ENCODE results near the gene GRIN2A. TPM values are rescaled to one million over a fixed set of nuclear protein-coding genes. Genes with fewer than 3 reads are reported as not detected.
"Not testable (repeated sequence)": the region's sequence is repeated elsewhere in the genome, so short reads cannot be mapped to it uniquely, and the experiment has no call there.

Gene GRIN2A
- total RNA-seq, 4 donors from 2014 or later = 0.25 to 26.1 (median 13.5) TPM

DNA sequence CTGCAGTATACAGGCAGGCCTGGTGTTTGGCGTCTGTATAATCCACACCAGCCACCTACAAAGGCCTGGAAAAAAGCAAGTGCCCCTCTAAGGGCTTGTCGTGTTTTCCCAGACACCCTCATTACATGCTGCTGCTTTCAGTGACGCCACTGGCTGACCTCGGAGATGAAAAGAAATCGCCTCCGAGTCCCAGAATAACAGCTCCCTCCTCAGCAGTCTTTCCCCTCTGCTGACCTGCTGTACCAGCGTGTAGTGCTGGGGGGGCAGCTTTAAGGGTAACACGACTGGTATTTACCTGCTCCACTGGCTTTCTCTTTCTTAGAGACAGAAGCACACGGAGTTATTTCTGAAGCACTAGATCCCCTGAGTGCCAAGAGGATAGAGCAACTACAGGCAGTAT lies 296.8 kb downstream of the GRIN2A start:
- no peak for ATAC-seq
- TF ChIP-seq POLR2A (IDR thresholded peaks at IDR 0.05) (no peak), EP300 (IDR thresholded peaks at IDR 0.05) (no peak), POLR2AphosphoS5 (IDR thresholded peaks at IDR 0.05) (no peak)
- TF ChIP-seq, protein P1, sequence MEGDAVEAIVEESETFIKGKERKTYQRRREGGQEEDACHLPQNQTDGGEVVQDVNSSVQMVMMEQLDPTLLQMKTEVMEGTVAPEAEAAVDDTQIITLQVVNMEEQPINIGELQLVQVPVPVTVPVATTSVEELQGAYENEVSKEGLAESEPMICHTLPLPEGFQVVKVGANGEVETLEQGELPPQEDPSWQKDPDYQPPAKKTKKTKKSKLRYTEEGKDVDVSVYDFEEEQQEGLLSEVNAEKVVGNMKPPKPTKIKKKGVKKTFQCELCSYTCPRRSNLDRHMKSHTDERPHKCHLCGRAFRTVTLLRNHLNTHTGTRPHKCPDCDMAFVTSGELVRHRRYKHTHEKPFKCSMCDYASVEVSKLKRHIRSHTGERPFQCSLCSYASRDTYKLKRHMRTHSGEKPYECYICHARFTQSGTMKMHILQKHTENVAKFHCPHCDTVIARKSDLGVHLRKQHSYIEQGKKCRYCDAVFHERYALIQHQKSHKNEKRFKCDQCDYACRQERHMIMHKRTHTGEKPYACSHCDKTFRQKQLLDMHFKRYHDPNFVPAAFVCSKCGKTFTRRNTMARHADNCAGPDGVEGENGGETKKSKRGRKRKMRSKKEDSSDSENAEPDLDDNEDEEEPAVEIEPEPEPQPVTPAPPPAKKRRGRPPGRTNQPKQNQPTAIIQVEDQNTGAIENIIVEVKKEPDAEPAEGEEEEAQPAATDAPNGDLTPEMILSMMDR (IDR thresholded peaks at IDR 0.05) = no peak
- no peaks in the 10 kb centered on the region for H3K4me1 ChIP-seq

GRCh38 chr16:9875981-9876380 lies 306.2 kb downstream of the GRIN2A start:
- 7 to 48% methylated on average over 2 of the region's 3 CpGs for WGBS, 2 donors (ENCODE audit: low coverage in 1 of 2)
- not testable (repeated sequence) for H3K9me3 ChIP-seq, ATAC-seq, H3K36me3 ChIP-seq, H3K4me3 ChIP-seq, H3K27me3 ChIP-seq, H3K27ac ChIP-seq, H3K4me1 ChIP-seq

More for the DNA sequence above, 296.8 kb downstream of the GRIN2A start:
- H3K9me3 ChIP-seq = no peaks in the 10 kb centered on the region
- WGBS, 2 donors (ENCODE audit: low coverage in 1 of 2) = 17 to 35% methylated on average over 1 to 8 of the region's 9 CpGs
- no peaks in the 10 kb centered on the region for H3K27me3 ChIP-seq
- H3K27ac ChIP-seq = peak overlapping the region in 1 of 4 donors; percentile 46
- no peaks in the 10 kb centered on the region for H3K36me3 ChIP-seq
- H3K4me3 ChIP-seq = no peak overlapping the region

DNA sequence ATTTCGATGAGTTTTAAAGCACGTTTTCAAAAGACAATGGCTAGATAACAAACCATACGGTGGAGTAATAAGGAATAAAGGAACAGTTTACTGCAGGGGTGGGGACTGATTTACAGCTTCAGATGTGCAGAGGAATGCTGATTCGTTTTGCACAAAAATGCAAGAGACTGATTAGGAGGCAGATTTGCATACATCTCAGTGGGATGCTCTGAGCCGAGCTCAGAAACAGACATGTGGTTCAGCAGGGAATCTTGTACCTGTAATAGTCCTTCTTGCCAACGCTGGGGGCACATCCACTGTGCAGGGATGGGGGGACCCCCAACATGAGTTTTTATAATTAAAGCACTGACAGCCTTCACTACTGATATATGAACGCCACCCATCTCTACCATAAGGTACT lies 308.0 kb downstream of the GRIN2A start:
- no peaks in the 10 kb centered on the region for H3K9me3 ChIP-seq

GRCh38 chr16:9870962-9871361 lies 311.3 kb downstream of the GRIN2A start:
- peaks cover 0 to 26% (median 0%) of the 10 kb centered on the region in 3 donors for H3K4me1 ChIP-seq
- ATAC-seq = no peak
- H3K9me3 ChIP-seq = no peaks in the 10 kb centered on the region
- H3K36me3 ChIP-seq = no peaks in the 10 kb centered on the region
- no peaks in the 10 kb centered on the region for H3K27me3 ChIP-seq
- no peak overlapping the region for H3K27ac ChIP-seq
- 17 to 73% methylated on average over 1 to 2 of the region's 2 CpGs for WGBS, 2 donors (ENCODE audit: low coverage in 1 of 2)
- TF ChIP-seq, protein P1 (IDR thresholded peaks at IDR 0.05) = no peak
- no peak for TF ChIP-seq EP300 (IDR thresholded peaks at IDR 0.05)
- no peak for TF ChIP-seq POLR2AphosphoS5 (IDR thresholded peaks at IDR 0.05)
- no peak overlapping the region for H3K4me3 ChIP-seq

More for the DNA sequence above, 308.0 kb downstream of the GRIN2A start:
- Histone ChIP-seq H3K27me3 (no peaks in the 10 kb centered on the region), H3K36me3 (no peaks in the 10 kb centered on the region), H3K27ac (no peak overlapping the region), H3K4me3 (no peak overlapping the region), H3K4me1 (peaks cover 0 to 20% (median 0%) of the 10 kb centered on the region in 3 donors)
- ATAC-seq = no peak
- TF ChIP-seq EP300 (IDR thresholded peaks at IDR 0.05) (no peak), POLR2A (IDR thresholded peaks at IDR 0.05) (no peak), POLR2AphosphoS5 (IDR thresholded peaks at IDR 0.05) (no peak)
- TF ChIP-seq, protein P1 (IDR thresholded peaks at IDR 0.05) = no peak
- 53 to 66% methylated on average over 6 to 7 of the region's 7 CpGs for WGBS, 2 donors (ENCODE audit: low coverage in 1 of 2)

- peak overlapping the region in 1 of 4 donors; percentile 38 for H3K27ac ChIP-seq
- no peak overlapping the region for H3K4me3 ChIP-seq
- peaks cover 0 to 31% (median 0%) of the 10 kb centered on the region in 3 donors for H3K4me1 ChIP-seq
- 45 to 46% methylated on average over 3 of the region's 3 CpGs for WGBS, 2 donors (ENCODE audit: low coverage in 1 of 2)
- no peaks in the 10 kb centered on the region for H3K27me3 ChIP-seq
- no peaks in the 10 kb centered on the region for H3K9me3 ChIP-seq
- no peaks in the 10 kb centered on the region for H3K36me3 ChIP-seq
- ATAC-seq = no peak
- no peak for TF ChIP-seq POLR2A (IDR thresholded peaks at IDR 0.05)
- TF ChIP-seq, protein P1 (IDR thresholded peaks at IDR 0.05) = no peak
- TF ChIP-seq EP300 (IDR thresholded peaks at IDR 0.05) = no peak
Observed at GRCh38 chr16:9869776-9870175, 312.5 kb downstream of the GRIN2A start.

Measured in gastroesophageal sphincter (tissue), 4 donors.